ENCODE results near the gene NEDD1.

- TF ChIP-seq, protein P1, sequence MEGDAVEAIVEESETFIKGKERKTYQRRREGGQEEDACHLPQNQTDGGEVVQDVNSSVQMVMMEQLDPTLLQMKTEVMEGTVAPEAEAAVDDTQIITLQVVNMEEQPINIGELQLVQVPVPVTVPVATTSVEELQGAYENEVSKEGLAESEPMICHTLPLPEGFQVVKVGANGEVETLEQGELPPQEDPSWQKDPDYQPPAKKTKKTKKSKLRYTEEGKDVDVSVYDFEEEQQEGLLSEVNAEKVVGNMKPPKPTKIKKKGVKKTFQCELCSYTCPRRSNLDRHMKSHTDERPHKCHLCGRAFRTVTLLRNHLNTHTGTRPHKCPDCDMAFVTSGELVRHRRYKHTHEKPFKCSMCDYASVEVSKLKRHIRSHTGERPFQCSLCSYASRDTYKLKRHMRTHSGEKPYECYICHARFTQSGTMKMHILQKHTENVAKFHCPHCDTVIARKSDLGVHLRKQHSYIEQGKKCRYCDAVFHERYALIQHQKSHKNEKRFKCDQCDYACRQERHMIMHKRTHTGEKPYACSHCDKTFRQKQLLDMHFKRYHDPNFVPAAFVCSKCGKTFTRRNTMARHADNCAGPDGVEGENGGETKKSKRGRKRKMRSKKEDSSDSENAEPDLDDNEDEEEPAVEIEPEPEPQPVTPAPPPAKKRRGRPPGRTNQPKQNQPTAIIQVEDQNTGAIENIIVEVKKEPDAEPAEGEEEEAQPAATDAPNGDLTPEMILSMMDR (conservative IDR thresholded peaks at IDR 0.05; ENCODE audit: low read depth, low read length), result no peak
- TF ChIP-seq EZH2 (IDR thresholded peaks at IDR 0.05; ENCODE audit: borderline replicate concordance, low read depth, low read length, poor library complexity, severe bottlenecking), result no peak
Observed at GRCh38 chr12:96872961-96873360, 34.1 kb upstream of the NEDD1 start.

Data from A673 (cell line).